ENCODE results near the gene MOCOS.

MOCOS gene

DNA sequence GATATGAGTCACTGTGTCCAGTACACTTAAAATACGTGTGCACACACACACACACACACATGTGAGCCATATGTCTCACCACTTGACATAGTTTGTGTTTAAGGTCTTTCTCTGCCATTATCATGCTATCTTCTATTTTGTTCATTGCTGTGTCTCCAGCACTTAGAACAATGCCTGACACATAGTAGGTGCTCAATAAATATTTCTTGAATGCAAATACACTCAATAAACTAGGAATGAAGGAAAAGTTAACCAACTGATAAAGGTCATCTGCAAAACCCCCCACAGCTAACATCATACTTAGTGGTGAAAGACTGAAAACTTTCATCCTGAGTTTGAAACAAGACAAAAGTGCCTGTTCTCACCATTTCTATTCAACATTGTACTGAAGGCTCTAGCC is 4.4 kb downstream of the MOCOS start:
- TF ChIP-seq CTCF (conservative IDR thresholded peaks at IDR 0.05; ENCODE audit: low read depth, low read length), result no peak
- H3K4me3 ChIP-seq (IDR thresholded peaks at IDR 0.05; ENCODE audit: insufficient read depth, low read depth, low read length), result no peak overlapping the region
- H3K4me1 ChIP-seq (ENCODE audit: low read depth, poor library complexity, severe bottlenecking), result peaks cover 3% of the 10 kb centered on the region
- no peaks in the 10 kb centered on the region; the same call in 1 of the 2 replicates for H3K27me3 ChIP-seq (ENCODE audit: insufficient read depth, low read depth)
- no peaks in the 10 kb centered on the region for H4K20me1 ChIP-seq (ENCODE audit: insufficient read depth)
- no peak overlapping the region for H2AFZ ChIP-seq (ENCODE audit: low read depth)
- no peak overlapping the region for H3K27ac ChIP-seq
- no peak overlapping the region for H3K9ac ChIP-seq
- H3K36me3 ChIP-seq (ENCODE audit: insufficient read depth), result no peaks in the 10 kb centered on the region
- H3K4me2 ChIP-seq, result no peak overlapping the region
- no peaks in the 10 kb centered on the region for H3K79me2 ChIP-seq (ENCODE audit: insufficient read depth, low read depth)

GRCh38 chr18:36194600-36195315 is 7.5 kb downstream of the MOCOS start:
- Histone ChIP-seq H2AFZ (ENCODE audit: low read depth) (no peak overlapping the region), H3K36me3 (ENCODE audit: insufficient read depth) (no peaks in the 10 kb centered on the region), H3K27me3 (ENCODE audit: insufficient read depth, low read depth) (no peaks in the 10 kb centered on the region), H3K79me2 (ENCODE audit: insufficient read depth, low read depth) (no peaks in the 10 kb centered on the region), H3K27ac (no peak overlapping the region), H3K4me3 (IDR thresholded peaks at IDR 0.05; ENCODE audit: insufficient read depth, low read depth, low read length) (no peak overlapping the region), H4K20me1 (ENCODE audit: insufficient read depth) (no peaks in the 10 kb centered on the region), H3K9ac (no peak overlapping the region), H3K4me1 (ENCODE audit: low read depth, poor library complexity, severe bottlenecking) (no peaks in the 10 kb centered on the region), H3K4me2 (no peak overlapping the region)
- no peak for TF ChIP-seq CTCF (conservative IDR thresholded peaks at IDR 0.05; ENCODE audit: low read depth, low read length)

DNA sequence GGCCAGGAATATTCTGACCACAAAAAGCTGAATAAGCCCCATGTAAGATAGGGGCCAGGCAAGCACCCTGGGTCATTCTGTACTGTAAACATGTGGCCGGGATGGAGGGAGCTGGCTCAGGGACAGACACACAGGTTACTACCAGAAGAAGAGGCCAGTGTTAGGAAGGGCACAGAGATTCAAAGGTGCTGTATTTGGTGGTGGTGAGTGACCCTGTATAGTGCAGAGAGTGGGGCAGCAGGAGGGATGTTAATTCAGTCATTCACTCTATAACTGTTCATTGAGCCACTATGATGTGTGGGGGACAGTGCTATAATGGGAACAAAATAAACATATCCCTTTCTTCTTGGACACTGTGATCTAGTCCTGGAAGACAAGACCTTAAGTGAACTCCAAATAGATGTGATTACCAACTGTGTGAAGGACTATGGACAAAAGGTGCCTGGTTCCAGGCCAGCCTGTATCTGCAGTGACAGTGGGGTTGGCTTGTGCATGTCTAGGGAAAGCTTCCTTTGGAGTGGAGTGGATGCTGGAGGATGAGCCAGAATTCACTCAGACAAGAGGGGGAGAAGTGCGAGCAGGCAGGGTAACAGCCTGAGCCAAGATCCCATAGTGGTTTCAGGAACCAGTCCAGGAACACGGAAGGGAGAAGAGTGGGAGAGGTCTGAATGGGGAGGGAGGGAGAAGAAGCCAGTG is 8.3 kb downstream of the MOCOS start:
- Histone ChIP-seq H3K4me3 (IDR thresholded peaks at IDR 0.05; ENCODE audit: insufficient read depth, low read depth, low read length) (no peak overlapping the region), H3K9ac (no peak overlapping the region), H3K79me2 (ENCODE audit: insufficient read depth, low read depth) (no peaks in the 10 kb centered on the region), H2AFZ (ENCODE audit: low read depth) (no peak overlapping the region), H3K4me1 (ENCODE audit: low read depth, poor library complexity, severe bottlenecking) (no peaks in the 10 kb centered on the region), H3K36me3 (ENCODE audit: insufficient read depth) (no peaks in the 10 kb centered on the region), H3K27ac (no peak overlapping the region), H4K20me1 (ENCODE audit: insufficient read depth) (no peaks in the 10 kb centered on the region), H3K4me2 (no peak overlapping the region), H3K27me3 (ENCODE audit: insufficient read depth, low read depth) (no peaks in the 10 kb centered on the region)
- TF ChIP-seq CTCF (conservative IDR thresholded peaks at IDR 0.05; ENCODE audit: low read depth, low read length), result no peak

- Histone ChIP-seq H3K9ac (no peak overlapping the region), H3K79me2 (ENCODE audit: insufficient read depth, low read depth) (no peaks in the 10 kb centered on the region), H3K36me3 (ENCODE audit: insufficient read depth) (no peaks in the 10 kb centered on the region), H4K20me1 (ENCODE audit: insufficient read depth) (no peaks in the 10 kb centered on the region), H3K4me3 (IDR thresholded peaks at IDR 0.05; ENCODE audit: insufficient read depth, low read depth, low read length) (no peak overlapping the region), H3K27me3 (ENCODE audit: insufficient read depth, low read depth) (no peaks in the 10 kb centered on the region), H3K4me1 (ENCODE audit: low read depth, poor library complexity, severe bottlenecking) (no peaks in the 10 kb centered on the region), H2AFZ (ENCODE audit: low read depth) (no peak overlapping the region), H3K4me2 (no peak overlapping the region), H3K27ac (no peak overlapping the region)
- no peak for TF ChIP-seq CTCF (conservative IDR thresholded peaks at IDR 0.05; ENCODE audit: low read depth, low read length)
Observed at GRCh38 chr18:36196238-36196995, 9.1 kb downstream of the MOCOS start.
